NCI-H1092 treated with DMSO at 0.1 percent for 48 hours (cell line): ENCODE data around the gene SAMD10.
"Not testable (repeated sequence)": the region's sequence is repeated elsewhere in the genome, so short reads cannot be mapped to it uniquely, and the experiment has no call there.

ENCODE experiments used
- DNase-seq: peaks from one replicate; lab custom pipeline; 2025; lab: John Stamatoyannopoulos, UW

Gene SAMD10

DNA sequence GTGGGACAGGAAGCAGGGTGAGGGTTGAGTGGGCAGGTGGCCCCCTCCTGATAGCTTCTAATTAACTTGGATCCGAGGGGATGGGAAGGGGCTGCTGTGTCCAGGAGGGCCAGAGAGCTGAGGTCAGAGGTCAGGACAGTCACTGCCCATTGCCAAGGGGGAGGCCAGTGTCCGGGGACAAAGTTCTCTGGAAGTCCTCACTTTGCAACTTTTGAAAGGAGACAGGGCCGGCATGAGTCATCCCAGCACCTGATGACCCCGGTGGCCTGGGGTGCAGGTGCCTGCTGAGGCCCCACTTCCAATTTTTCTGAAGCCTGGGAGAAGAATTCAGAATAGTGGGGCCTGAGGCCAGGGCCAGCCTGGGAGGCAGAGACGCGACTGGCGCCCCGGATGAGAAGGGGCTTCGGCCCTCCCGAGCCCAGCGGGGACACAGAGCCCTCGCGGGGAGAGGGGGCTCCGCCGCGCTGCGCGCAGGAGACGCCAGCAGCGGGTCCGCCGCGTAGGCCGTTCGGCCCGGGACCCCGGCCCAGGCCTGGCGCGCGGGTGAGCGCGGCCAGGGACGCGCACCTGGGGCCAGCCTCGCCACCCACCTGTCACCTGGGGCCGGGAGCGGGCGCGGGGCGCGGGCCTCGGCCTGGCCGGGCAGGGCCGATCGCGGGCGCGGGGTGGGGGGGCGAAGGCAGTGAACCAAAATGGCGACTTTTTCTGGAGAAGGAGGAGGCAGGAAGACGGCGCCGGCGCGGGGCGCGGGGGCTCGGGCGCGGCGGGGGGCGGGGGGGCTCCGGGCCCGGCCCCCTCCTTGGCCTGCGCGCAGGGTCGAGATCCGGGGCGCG, 10.3 kb downstream of the SAMD10 start:
- peak; percentile 23 for DNase-seq

DNA sequence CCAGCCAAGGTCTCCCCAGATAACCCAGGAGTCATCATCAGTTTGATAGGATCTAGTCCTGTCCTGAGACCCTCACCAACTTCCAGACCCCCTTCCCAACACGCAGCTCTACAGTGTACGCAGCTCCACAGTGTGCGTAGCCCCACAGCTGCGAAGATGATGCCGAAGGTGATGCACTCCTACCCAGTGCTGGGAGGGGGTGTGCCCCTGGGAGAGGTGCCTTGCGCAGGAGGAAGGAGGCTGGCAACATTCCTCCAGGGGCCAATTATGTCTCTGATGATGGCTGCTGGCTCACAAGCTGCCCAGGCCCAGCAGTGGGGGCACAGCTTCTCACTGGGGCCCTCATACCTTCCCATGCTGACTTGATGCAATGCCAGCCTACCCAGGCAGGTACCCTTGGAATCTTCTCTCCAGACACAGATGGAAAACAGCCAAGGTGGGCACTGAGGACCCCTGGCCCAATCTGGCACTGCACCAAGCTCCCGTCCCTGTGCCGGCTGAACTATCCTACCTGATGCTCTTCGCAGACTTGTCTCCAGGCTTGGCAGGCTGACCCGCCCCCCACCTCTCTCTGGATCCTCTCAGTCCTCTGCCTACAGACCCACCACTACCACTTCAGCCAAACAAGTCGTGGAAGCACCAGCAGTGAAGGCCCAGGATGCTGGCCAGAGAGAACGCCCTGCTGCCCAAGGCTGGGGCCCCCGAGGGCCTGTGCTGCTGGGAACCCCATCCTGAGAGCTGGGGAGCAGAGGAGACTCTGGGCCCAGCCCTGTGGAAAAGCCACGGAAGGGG, 11.1 kb downstream of the SAMD10 start:
- DNase-seq = no peak

DNA sequence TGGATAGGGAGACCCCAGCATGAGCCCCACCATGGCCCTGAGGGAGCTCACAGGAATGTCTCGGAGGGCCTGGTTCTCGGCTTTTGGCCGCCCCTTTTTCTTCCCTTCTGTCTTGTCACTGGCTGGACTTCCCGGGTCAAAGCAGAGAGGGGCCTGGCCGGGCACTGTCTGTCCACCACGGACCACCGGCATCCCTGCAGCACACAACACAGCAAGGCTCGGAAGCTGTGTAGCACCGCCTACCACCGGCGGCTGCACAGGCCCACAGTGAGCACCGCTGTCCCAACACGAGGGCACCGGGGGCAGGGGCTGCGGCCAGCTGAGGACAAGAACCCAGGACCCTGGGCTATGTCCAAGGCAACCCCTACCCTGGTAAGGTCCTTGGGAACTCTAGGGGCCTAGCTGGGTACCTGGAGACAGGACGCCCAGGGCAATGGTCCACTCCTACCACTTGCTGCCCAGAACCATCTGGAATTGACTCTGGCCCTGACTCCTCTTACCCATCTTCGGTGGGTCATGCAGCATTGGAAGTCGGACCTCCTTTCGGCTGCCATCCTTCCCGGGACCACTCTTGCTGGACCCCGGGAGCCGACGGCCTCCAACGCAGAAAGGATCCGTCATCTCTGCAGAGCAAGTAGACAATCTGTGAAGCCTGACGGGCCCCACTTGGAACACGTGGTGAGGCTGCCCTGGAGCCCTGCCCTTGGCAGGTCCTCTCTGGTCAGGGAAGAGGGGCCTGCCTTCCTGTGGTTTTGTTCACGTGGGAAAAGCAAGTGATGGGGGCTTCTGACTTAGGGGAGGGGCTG, 11.9 kb downstream of the SAMD10 start:
- no peak for DNase-seq

DNA sequence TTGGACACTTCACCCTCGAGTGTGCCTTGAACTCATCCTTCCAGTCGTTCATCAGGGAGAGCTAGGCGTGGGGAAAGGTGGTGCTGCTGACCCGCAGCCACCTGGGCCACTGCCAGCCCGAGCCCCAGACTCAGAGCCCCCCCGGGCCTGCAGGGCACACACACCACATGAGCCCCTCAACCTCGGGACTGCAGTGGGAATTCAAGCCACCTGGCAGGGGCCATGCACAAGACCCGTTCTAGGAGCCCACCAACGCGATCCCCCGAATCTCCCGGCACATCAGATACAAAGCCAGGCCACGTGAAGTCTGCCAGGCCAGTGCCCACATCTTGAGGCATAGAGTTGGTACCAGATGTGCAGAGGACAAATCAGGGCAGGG, 12.5 kb downstream of the SAMD10 start:
- no peak for DNase-seq

DNA sequence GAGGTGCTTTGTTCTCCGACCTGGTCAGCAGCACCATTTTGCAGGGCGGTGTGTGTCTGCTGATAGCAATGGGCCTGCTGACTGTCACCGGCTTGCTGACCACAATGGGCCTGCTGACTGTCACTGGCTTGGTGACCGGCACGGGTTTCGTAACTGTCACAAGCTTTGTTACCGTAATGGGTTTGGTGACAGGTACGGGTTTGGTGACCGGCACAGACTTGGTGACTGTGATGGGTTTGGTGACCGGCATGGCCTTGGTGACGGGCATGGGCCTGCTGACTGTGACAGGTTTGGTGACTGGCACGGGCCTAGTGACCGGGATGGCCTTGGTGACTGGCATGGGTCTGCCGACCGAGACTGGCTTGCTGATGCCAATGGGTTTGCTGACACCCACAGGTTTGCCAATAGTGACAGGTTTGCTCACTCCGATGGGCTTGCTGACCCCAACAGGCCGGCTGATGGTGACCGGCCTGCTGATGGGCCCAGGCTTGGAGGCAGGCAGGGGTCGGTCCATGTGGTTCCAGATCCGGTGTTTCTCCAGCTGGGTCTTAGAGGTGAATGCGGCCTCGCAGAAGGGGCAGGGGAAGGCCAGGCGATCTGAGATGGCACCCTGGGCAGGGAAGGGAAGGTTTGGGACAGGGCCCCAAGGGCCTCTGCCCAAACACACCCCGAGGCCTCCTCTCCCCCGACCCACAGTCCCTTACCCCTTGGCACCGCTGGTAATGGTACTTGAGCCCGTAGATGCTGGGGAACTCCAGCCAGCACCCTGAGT, 13.1 kb downstream of the SAMD10 start:
- no peak for DNase-seq

DNA sequence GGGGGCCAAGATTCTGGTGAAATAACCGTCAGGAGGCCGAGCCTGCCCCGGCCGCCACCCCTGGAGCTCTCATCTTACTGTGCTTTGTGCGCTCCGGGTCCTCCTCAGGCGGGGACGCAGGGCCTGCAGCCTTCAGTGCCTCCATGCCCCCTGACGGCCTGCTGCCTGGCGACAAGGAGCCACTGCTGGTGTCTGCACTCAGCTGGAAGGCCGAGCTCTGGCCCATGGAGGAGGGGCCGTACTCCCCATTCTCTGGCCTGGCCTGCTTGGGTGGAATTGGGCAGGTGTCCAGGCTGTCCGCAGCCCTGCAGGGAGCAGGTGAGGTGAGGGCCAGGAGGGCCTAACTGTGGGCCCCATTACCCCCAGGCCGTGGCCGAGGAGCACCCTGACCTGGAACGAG, 15.0 kb downstream of the SAMD10 start:
- no peak for DNase-seq

DNA sequence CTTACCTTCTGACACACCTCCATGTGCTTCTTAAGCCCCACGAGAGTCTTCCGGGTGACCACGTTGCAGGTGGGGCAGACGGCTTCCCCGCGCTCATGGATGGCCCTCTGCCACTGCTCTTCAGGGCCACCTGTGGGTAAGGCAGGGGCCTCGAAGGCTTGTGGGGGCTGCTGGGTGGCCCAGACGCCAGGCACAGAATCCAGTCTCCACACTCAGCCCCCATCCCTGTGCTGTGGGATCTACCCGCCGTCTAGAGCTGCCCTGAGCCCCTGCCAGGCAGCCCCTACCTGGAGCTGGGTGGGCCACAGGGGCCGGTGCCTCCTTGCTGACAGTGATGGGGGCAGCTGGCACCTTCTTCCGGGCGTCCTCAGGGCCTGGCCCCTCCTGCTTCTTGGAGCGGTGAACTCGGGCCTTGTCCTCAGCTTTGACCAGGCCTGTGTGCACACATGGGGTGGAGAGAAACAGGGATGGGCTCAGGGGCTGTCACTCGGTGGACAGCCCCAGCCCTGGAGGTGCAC, 15.6 kb downstream of the SAMD10 start:
- DNase-seq = no peak

DNA sequence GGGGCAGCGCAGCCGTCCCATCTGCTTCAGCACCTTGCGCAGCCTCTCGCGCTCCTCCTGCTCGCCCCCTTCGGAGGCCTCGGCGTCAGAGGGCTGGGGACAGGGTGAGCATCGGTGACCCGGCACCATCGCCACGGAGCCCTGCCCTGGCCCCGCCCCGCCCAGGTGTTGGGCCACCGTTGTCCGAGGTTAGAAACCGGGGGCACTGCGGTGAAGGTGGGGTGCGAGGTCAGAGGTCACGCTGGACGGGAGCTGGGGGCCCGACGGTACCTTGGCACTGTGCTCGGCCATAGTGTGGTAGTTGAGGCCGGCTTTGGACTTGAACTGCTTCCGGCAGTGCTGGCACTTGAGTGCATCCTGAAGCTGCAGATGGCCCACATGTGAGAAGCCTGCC, 16.1 kb downstream of the SAMD10 start:
- no peak for DNase-seq

DNA sequence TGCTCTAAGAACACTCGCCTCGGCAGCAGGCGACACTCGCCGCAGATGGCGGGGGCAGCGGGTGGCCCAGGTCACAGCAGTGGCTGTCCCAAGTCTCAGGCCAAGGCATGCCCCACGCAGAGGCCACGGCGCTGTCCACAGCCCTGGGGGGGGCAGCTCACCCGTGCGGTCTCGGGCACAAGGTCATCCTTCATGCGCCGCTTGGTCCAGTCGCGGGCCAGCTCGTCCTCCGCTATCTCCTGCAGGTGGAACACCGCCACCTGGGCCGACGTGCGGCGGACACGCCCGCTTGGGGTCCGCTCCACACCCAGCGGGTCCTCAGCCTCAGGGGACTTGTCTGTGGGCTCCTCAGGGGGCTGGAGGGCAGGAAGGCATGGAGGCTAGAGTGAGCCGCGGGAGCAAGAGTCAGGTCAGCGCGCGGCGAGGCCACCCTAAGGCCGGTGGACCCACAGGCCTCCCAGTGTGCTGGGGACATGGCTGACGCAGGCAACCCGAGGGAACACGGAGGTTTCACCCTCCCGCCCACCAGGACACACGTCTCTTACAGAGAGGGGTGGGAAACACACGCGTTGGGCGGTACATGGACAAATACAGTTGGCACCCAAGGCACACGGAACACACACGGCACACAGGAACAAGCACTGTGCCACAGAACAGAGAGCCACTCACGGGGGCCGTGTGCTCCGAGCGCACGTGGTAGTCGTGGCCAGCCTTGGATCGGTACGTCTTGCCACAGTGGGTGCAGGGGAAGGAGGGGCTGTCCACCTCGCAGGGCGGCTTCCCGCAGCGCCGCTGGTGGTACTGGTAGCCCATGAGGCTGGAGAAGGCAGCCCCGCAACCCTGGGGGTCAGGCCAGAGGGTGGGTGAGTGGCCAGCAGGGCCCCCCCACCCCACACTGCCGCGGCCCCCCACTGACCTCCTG, 16.8 kb downstream of the SAMD10 start:
- DNase-seq = no peak

DNA sequence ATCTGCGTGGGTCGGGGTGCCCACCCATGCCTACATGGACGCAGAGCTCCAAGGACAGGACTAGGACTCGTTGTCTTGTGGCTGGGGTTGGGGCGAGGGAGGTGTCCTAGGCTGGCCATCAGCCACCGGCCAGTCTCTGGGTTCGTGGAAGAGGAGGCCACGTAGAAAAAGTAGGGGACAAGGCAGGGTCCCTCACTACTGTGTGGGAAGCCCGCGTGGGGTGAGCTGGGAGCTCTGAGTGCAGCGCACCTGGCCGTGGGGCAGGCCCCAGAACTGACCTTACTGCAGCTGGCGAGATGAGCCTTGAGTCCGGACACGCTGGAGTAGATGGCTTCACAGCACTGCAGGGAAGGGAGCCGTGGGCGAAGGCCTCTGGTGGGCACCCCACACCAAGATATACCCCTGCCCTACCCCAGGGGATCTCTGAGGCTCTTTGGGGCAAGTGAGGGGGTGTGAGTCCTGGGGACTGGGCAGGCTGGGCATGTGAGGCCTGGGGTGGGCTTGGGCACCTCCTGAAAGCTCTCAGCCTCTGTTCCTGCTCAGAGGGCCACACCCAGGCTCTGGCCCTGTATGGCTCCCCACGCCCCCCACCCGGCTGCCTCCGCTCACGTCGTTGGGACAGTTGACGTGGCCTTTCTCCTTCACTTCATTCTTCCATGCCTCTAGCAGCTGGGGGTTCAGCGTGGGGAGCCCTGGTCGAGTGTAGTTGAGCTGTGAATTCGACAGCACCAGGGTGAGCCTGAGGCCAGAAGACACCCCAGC, 17.6 kb downstream of the SAMD10 start:
- DNase-seq = no peak

DNA sequence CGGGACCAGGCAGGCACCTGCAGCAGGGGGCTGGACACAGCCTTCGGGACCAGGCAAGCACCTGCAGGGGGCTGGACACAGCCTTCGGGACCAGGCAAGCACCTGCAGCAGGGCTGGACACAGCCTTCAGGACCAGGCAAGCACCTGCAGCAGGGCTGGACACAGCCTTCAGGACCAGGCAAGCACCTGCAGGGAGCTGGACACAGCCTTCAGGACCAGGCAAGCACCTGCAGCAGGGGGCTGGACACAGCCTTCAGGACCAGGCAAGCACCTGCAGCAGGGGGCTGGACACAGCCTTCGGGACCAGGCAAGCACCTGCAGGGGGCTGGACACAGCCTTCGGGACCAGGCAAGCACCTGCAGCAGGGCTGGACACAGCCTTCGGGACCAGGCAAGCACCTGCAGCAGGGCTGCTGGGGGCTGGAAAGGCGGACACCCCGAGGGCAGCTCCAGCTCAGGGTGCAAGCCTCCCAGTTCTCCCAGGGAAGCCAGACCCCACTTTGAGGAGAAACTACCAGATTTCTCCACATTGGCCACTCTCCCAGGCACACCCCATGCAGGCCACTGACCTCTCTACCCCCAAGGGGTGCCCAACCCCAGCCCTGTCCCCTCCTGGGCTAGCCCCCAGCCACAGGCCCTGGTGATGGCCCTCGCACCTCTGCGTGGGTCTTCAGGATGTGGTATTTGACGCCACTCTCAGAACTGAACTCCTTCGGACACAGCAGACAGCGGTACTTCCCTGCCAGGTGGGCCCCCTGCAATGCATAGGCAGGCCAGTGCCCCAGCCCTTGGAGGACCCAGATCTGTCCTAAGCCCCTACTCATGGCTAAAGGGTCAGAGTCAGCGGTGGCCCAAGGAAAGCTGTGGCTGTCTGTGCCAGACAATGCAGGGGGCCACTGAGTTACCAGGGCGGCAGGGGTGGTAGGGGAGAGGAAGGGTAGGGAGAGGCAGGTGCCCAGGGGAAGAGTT, 18.5 kb downstream of the SAMD10 start:
- not testable (repeated sequence) for DNase-seq

DNA sequence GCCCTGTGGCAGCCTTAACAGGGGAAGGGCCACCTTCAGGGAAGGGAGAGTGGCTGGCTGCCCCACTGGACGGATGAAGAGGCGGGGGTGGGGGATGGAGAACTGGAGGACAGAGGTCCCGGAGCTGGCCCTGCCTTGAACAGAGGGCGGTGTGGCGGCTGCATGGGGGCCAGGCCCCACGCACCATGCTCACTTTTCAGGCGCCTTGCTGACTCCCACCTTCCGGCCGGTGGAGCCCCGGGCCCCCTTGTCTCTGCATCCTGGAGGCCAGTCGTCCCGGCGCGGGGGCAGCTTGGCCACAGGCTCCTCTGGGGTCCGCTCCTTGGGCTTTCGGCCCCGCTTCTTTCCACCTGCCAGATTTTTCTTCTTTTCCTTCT, 19.8 kb downstream of the SAMD10 start:
- DNase-seq = no peak

DNA sequence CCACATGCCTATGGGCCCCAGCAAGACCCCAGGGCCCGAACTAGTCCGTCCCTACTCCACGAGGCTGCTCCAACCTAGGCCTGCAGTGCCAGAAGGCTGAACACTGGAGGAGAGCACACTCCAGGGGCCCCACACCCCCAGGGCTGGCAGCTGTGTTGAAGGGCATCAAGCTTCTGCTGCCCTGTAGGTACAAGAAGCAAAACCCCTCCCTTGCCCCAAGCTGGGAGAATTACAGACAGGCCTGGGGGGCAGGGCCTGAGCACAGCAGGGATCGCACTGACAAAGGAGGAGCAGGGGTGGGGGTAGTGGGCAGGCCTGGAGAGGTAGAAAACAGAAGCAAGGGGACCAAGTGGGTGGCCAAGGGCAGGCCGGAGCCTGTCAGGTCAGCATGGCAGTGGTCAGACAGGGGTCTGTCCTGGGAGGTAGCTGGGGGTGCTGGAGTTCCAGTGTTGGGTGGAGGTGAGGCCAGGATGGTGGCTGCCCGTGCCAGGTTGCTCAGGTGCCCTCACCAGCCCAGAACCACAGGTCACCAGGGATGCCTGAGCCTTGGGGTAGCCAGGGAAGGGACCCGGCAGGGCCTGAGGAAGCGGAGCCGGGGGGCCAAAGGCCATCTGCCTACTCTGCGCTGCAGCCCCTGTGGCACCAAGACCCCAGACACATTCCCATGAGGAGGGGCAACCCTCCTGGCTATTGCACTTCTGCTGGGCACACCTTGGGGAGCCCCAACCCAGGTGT, 20.3 kb downstream of the SAMD10 start:
- no peak for DNase-seq

DNA sequence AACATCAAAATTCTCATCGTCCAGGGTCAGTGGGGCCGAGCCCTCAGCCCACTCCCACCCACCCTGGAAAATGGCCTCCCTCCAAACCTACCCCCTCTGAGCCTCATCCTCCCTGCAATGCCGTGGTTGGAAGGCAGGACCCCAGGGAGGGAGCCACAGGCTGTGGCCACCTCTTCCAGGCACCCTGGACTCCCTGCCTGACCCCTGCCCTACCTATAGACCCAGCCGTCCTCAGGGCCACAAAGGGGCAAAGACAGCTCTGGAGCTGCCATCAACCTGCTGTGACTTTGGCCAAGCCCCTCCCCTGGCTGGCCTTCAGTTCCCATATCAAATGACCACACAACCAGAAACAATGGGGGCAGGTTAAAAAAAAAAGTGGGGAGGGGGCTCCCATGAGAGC, 21.0 kb downstream of the SAMD10 start:
- no peak for DNase-seq

DNA sequence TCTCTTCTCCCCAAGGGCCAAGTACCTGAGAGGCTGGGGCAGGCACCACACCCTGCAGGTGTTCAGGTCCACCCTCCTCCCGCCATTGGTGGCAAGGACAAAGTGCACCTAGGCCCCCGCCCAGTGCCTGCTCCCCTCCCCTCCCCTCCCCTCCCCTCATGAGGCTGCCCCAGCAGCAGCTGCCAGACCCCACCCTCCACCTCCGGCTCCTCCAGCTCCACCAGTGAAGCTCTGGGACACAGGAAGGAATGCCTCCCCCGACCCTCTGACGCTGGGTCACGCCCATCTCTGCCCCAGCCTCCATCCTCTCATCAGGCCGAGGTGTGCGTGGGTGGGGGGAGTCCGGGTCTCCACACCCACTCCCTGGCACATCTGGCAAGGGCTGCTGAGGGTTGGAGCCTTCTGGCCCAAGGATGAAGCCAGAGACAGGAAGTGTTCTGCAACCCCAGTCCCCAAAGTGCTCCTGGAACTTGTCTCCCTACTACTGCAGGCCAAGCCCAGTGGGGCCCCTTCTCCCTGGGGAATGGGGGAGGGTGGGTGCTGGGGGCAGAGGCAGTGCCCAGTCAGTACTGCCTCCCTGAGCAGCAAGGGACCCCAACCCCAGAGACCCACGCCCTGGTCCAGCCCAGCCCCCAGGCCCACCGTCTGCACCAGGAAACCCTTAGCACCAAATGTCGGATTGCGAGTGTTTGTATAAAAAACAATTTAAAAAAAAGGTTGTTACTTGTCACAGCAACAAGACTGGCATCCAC, 21.6 kb downstream of the SAMD10 start:
- DNase-seq = no peak

DNA sequence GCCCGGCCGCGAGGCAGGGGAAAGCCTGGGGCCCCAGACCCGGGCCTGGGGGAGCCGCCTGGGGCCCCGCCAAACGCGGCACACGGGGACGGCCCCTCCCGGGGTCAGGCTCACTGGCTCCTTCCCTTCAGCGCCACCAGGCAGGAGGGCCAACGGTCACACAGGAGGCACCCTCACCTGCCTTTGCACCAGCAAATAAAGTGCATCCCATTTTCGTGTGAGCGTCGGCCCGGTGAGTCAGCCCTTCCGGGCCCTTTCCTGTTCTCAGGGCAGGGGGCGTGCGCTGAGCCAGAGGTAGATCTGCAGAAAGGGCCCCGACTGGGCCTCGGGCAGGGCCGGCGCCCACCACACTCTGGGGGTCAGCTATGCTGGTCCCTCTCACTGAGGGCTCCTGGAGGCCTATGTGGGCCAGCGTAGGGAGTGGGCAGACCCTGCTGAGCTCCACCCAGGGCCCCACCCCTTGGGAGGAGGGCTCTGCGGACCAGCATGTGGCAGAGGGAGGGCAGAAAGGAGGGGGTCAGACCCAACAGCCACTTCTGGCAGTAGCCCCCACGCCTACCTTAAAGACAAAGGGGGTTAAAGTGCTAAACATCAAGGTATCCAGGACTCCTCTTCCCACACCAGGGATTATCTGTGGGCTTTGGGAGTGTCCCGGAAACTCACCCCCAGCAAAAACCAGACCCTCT, 22.3 kb downstream of the SAMD10 start:
- peak; percentile 43 for DNase-seq

DNA sequence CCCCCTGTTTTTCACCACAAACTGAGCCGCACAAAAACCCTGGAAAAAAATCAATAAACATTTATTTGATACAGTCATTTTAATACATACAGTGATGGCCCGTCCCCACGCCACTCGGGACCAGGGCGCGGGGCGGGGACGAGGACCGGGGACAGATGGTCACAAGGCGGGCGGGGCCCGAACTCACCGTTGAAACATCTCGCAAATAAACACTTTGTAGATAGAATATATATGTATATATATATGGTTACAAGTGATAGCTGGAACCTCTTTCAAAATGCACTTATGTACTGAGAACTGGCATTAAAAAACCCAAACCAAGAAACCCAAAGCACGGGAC, 22.8 kb downstream of the SAMD10 start:
- no peak for DNase-seq
